Measurements from ENCODE around the gene IL1RAP. TPM values are rescaled to one million over a fixed set of nuclear protein-coding genes. Genes with fewer than 3 reads are reported as not detected.

The IL1RAP gene
- total RNA-seq, 1 donor from 2014 or later = 7.7 TPM

GRCh38 chr3:190626951-190627620, 113.2 kb downstream of the IL1RAP start:
- TF ChIP-seq CTCF (conservative IDR thresholded peaks at IDR 0.05; ENCODE audit: low read depth, low read length) = no peak
- no peak for DNase-seq (ENCODE audit: low read depth)
- H3K4me3 ChIP-seq (ENCODE audit: low read depth, low read length) = no peak overlapping the region

GRCh38 chr3:190629088-190629487, 115.2 kb downstream of the IL1RAP start:
- no peak for DNase-seq (ENCODE audit: low read depth)
- H3K4me3 ChIP-seq (ENCODE audit: low read depth, low read length) = no peak overlapping the region
- no peak for TF ChIP-seq CTCF (conservative IDR thresholded peaks at IDR 0.05; ENCODE audit: low read depth, low read length)

- no peak overlapping the region for H3K4me3 ChIP-seq (ENCODE audit: low read depth, low read length)
- TF ChIP-seq CTCF (conservative IDR thresholded peaks at IDR 0.05; ENCODE audit: low read depth, low read length) = no peak
- DNase-seq (ENCODE audit: low read depth) = no peak
These were observed 117.4 kb downstream of the IL1RAP start for GRCh38 chr3:190631295-190631694.

- no peak overlapping the region for H3K4me3 ChIP-seq (ENCODE audit: low read depth, low read length)
- DNase-seq (ENCODE audit: low read depth) = no peak
- TF ChIP-seq CTCF (conservative IDR thresholded peaks at IDR 0.05; ENCODE audit: low read depth, low read length) = no peak
These were observed 127.7 kb downstream of the IL1RAP start for GRCh38 chr3:190641564-190641963.

- no peak for DNase-seq (ENCODE audit: low read depth)
- no peak overlapping the region for H3K4me3 ChIP-seq (ENCODE audit: low read depth, low read length)
- TF ChIP-seq CTCF (conservative IDR thresholded peaks at IDR 0.05; ENCODE audit: low read depth, low read length) = no peak
These were observed 128.1 kb downstream of the IL1RAP start for GRCh38 chr3:190642016-190642415.

- no peak for DNase-seq (ENCODE audit: low read depth)
- no peak for TF ChIP-seq CTCF (conservative IDR thresholded peaks at IDR 0.05; ENCODE audit: low read depth, low read length)
- no peak overlapping the region for H3K4me3 ChIP-seq (ENCODE audit: low read depth, low read length)
These were observed 130.2 kb downstream of the IL1RAP start for GRCh38 chr3:190644035-190644434.

GRCh38 chr3:190644766-190645165, 130.9 kb downstream of the IL1RAP start:
- TF ChIP-seq CTCF (conservative IDR thresholded peaks at IDR 0.05; ENCODE audit: low read depth, low read length) = no peak
- DNase-seq (ENCODE audit: low read depth) = no peak

More at GRCh38 chr3:190644766-190645165, 130.9 kb downstream of the IL1RAP start:
- H3K4me3 ChIP-seq (ENCODE audit: low read depth, low read length) = no peak overlapping the region

All from epithelial cell of proximal tubule (primary cell).